Tibial nerve (tissue), 4 donors: ENCODE data around the gene PPHLN1. TPM values are rescaled to one million over a fixed set of nuclear protein-coding genes. Genes with fewer than 3 reads are reported as not detected.
"Not testable (repeated sequence)": the region's sequence is repeated elsewhere in the genome, so short reads cannot be mapped to it uniquely, and the experiment has no call there.

Experiments
- DNase-seq, 2 donors: peaks; one replicate each; pipeline ENCODE4 v3.0.0-alpha.2; 2019; ENCODE audit warnings: low spot score in 2 of 2
- H3K27ac ChIP-seq, 4 donors: fragments of 200-600 bp; sonication (generic) in 3 of 4; one replicate each; pipeline ENCODE4 v1.5.1; 2017 to 2019; ENCODE audit warnings: mild to moderate bottlenecking in 1 of 4
- H3K27me3 ChIP-seq, 2 donors: fragments of 200-600 bp; sonication (generic) in 1 of 2; one replicate each; pipeline versions ENCODE4 v1.5.1 to v1.6.0; 2017 to 2019
- H3K36me3 ChIP-seq, 3 donors: fragments of 200-600 bp; sonication (generic); one replicate each; pipeline ENCODE4 v1.5.1; 2018 to 2019
- H3K4me1 ChIP-seq, 4 donors: fragments of 200-600 bp; sonication (generic) in 3 of 4; one replicate each; pipeline ENCODE4 v1.5.1; 2017 to 2019
- H3K4me3 ChIP-seq, 4 donors: fragments of 200-600 bp; sonication (generic) in 3 of 4; one replicate each; pipeline ENCODE4 v1.5.1; 2017 to 2019; ENCODE audit warnings: mild to moderate bottlenecking in 1 of 4, moderate library complexity in 1 of 4
- H3K9me3 ChIP-seq, 4 donors: fragments of 200-600 bp; sonication (generic) in 3 of 4; one replicate each; pipeline ENCODE4 v1.5.1; 2017 to 2019
- CTCF ChIP-seq, 5 experiments: fragments of 200-600 bp in 3 of 5; fragments of 450-650 bp in 2 of 5; sonication (generic) in 3 of 5; IDR thresholded peaks; one replicate each; pipeline ENCODE4 v1.5.1; 2016 to 2019; ENCODE audit warnings: antibody characterized with exemption in 5 of 5, mild to moderate bottlenecking in 3 of 5, moderate library complexity in 2 of 5
- EP300 ChIP-seq, 2 donors: sonication (generic); formaldehyde crosslinking; IDR thresholded peaks; one replicate each; pipeline ENCODE4 v1.6.1; 2017; ENCODE audit warnings: antibody characterized with exemption in 2 of 2, mild to moderate bottlenecking in 1 of 2
- POLR2A ChIP-seq, 2 donors: fragments of 450-650 bp; IDR thresholded peaks; one replicate each; pipeline ENCODE4 v1.6.1; 2017; ENCODE audit warnings: antibody characterized with exemption in 2 of 2, mild to moderate bottlenecking in 2 of 2, moderate library complexity in 2 of 2
- WGBS, 2 donors: methylation state at CpG; one replicate each; pipeline ENCODE4 v1.1.5; 2018; 5-methylcytosine and 5-hydroxymethylcytosine counted together
- total RNA-seq, 4 donors: library from RNA; depleted of rRNA; stranded (reverse); fragments of >200 nt; gene quantifications; one replicate each; pipeline ENCODE4 v1.1.0, GENCODE V29; 2016

The PPHLN1 gene
- total RNA-seq, 4 donors from 2014 or later, result 38.6 to 64.5 (median 51.7) TPM

- H3K9me3 ChIP-seq, result no peaks in the 10 kb centered on the region
- peaks cover 0 to 7% (median 0%) of the 10 kb centered on the region in 3 donors for H3K36me3 ChIP-seq
- H3K4me1 ChIP-seq, result peaks cover 0 to 8% (median 0%) of the 10 kb centered on the region in 4 donors
- WGBS, 2 donors, result 93 to 95% methylated on average over 1 of the region's 1 CpG
- no peak for DNase-seq
- no peak overlapping the region for H3K4me3 ChIP-seq
- H3K27me3 ChIP-seq, result no peaks in the 10 kb centered on the region
- H3K27ac ChIP-seq, result no peak overlapping the region
- TF ChIP-seq POLR2A (IDR thresholded peaks at IDR 0.05), result no peak
- TF ChIP-seq CTCF (IDR thresholded peaks at IDR 0.05), result no peak
- TF ChIP-seq EP300 (IDR thresholded peaks at IDR 0.05), result no peak
Observed at GRCh38 chr12:42346403-42347002, 20.5 kb downstream of the PPHLN1 start.

GRCh38 chr12:42349119-42350020, 23.4 kb downstream of the PPHLN1 start:
- H3K9me3 ChIP-seq, H3K4me1 ChIP-seq, DNase-seq, H3K27me3 ChIP-seq, H3K27ac ChIP-seq, H3K4me3 ChIP-seq: not testable (repeated sequence)
- WGBS, 2 donors, result 79 to 89% methylated on average over 11 of the region's 16 CpGs
- peaks cover 0 to 14% (median 0%) of the 10 kb centered on the region in 3 donors for H3K36me3 ChIP-seq

DNA sequence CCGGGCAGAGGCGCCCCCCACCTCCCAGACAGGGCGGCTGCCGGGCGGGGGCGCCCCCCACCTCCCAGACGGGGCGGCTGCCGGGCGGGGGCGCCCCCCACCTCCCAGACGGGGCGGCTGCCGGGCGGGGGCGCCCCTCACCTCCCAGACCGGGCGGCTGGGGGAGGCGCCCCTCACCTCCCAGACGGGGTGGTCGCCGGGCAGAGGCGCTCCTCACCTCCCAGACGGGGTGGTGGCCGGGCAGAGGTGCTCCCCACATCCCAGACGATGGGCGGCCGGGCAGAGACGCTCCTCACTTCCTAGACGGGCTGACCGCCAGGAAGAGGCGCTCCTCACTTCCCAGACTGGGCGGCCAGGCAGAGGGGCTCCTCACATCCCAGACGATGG, 24.0 kb downstream of the PPHLN1 start:
- H3K4me1 ChIP-seq, H3K9me3 ChIP-seq, H3K27ac ChIP-seq, H3K27me3 ChIP-seq, DNase-seq, H3K4me3 ChIP-seq: not testable (repeated sequence)
- WGBS, 2 donors, result 88 to 98% methylated on average over 6 to 30 of the region's 34 CpGs
- H3K36me3 ChIP-seq, result peaks cover 0 to 14% (median 0%) of the 10 kb centered on the region in 3 donors

DNA sequence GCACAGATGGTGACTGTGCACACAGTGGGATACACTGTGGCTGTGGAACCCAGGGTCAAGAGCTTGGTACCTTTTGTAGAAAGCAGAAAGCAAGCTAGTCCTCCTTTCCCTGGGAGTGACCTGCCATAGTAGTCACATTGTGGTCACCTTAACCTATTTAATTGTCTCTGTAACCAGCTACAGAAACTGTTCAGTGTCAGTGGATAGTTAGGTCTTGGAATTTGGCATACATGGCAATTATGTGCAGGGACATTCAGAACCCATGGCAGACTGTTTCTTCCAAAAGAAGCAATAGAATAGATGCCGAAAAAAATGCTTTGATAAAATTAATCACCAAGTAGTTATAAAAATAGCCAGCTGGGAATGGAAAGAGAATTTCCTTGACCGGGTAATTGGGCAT, 30.4 kb downstream of the PPHLN1 start:
- H3K27me3 ChIP-seq, result no peaks in the 10 kb centered on the region
- H3K4me3 ChIP-seq, result no peak overlapping the region
- DNase-seq, result no peak
- peaks cover 0 to 21% (median 0%) of the 10 kb centered on the region in 3 donors for H3K36me3 ChIP-seq
- no peak for TF ChIP-seq POLR2A (IDR thresholded peaks at IDR 0.05)
- no peak for TF ChIP-seq EP300 (IDR thresholded peaks at IDR 0.05)
- no peak for TF ChIP-seq CTCF (IDR thresholded peaks at IDR 0.05)
- H3K9me3 ChIP-seq, result no peaks in the 10 kb centered on the region
- no peak overlapping the region for H3K27ac ChIP-seq
- WGBS, 2 donors, result 65 to 71% methylated on average over 2 of the region's 2 CpGs
- no peaks in the 10 kb centered on the region for H3K4me1 ChIP-seq

GRCh38 chr12:42360747-42361403, 34.9 kb downstream of the PPHLN1 start:
- WGBS, 2 donors, result 91 to 99% methylated on average over 6 of the region's 6 CpGs
- Histone ChIP-seq H3K27ac (no peak overlapping the region), H3K4me1 (no peaks in the 10 kb centered on the region), H3K27me3 (no peaks in the 10 kb centered on the region), H3K36me3 (peaks cover 0 to 11% (median 0%) of the 10 kb centered on the region in 3 donors), H3K9me3 (no peaks in the 10 kb centered on the region), H3K4me3 (no peak overlapping the region)
- DNase-seq, result no peak
- TF ChIP-seq EP300 (IDR thresholded peaks at IDR 0.05), result no peak
- no peak for TF ChIP-seq CTCF (IDR thresholded peaks at IDR 0.05)
- TF ChIP-seq POLR2A (IDR thresholded peaks at IDR 0.05), result no peak
